Trophoblast cell (in vitro differentiated cells and primary cell): Measurements from ENCODE around the gene CD300A.
"Not testable (repeated sequence)": the region's sequence is repeated elsewhere in the genome, so short reads cannot be mapped to it uniquely, and the experiment has no call there.

ENCODE experiments used
- DNase-seq, 2 donors: peaks; one replicate each; pipeline ENCODE4 v3.0.0-alpha.2; 2016
- H2AFZ ChIP-seq: 2 replicates; pipeline ENCODE4 v1.6.1; 2013; ENCODE audit warnings: low read length, moderate library complexity, mild to moderate bottlenecking; ENCODE audit not compliant: insufficient read depth, poor library complexity
- H2AK5ac ChIP-seq: 2 replicates; pipeline ENCODE4 v1.6.1; 2013; ENCODE audit warnings: mild to moderate bottlenecking, low read length
- H2BK120ac ChIP-seq: 2 replicates; pipeline ENCODE4 v1.6.1; 2013; ENCODE audit warnings: low read length, mild to moderate bottlenecking, moderate library complexity; ENCODE audit not compliant: insufficient read depth, poor library complexity
- H2BK12ac ChIP-seq: 2 replicates; pipeline ENCODE4 v1.6.1; 2013; ENCODE audit warnings: mild to moderate bottlenecking, low read length, moderate library complexity
- H2BK5ac ChIP-seq: 2 replicates; pipeline ENCODE4 v1.6.1; 2013; ENCODE audit warnings: low read length, low read depth, moderate library complexity, mild to moderate bottlenecking; ENCODE audit not compliant: poor library complexity
- H3K14ac ChIP-seq: 2 replicates; pipeline ENCODE4 v1.6.1; 2013; ENCODE audit warnings: mild to moderate bottlenecking, low read length
- H3K18ac ChIP-seq: 2 replicates; pipeline ENCODE4 v1.6.1; 2013; ENCODE audit warnings: mild to moderate bottlenecking, low read length
- H3K23ac ChIP-seq: 2 replicates; pipeline ENCODE4 v1.6.1; 2013; ENCODE audit warnings: low read length
- H3K27ac ChIP-seq: 2 replicates; pipeline ENCODE4 v1.5.1; 2013; ENCODE audit warnings: low read depth, mild to moderate bottlenecking, inconsistent platforms, low read length, moderate library complexity
- H3K27me3 ChIP-seq: 2 replicates; pipeline ENCODE4 v1.6.1; 2013; ENCODE audit warnings: inconsistent platforms, mild to moderate bottlenecking, low read length, moderate library complexity; ENCODE audit not compliant: insufficient read depth
- H3K36me3 ChIP-seq, 2 experiments: 1 replicate in 1 of 2; 2 replicates in 1 of 2; pipeline ENCODE4 v1.6.1; 2013; ENCODE audit warnings: low read length in 2 of 2, mild to moderate bottlenecking in 2 of 2, moderate library complexity in 1 of 2; ENCODE audit not compliant: insufficient read depth in 2 of 2, control insufficient read depth in 1 of 2
- H3K4ac ChIP-seq: 2 replicates; pipeline ENCODE4 v1.6.1; 2013; ENCODE audit warnings: low read depth, mild to moderate bottlenecking, low read length, moderate library complexity
- H3K4me1 ChIP-seq, 2 experiments: 1 replicate in 1 of 2; 2 replicates in 1 of 2; pipeline ENCODE4 v1.6.1; 2013; ENCODE audit warnings: low read length in 2 of 2, mild to moderate bottlenecking in 2 of 2, moderate library complexity in 1 of 2; ENCODE audit not compliant: insufficient read depth in 2 of 2, control insufficient read depth in 1 of 2
- H3K4me2 ChIP-seq: 2 replicates; pipeline ENCODE4 v1.6.1; 2013; ENCODE audit warnings: inconsistent platforms, mild to moderate bottlenecking, low read length, moderate library complexity
- H3K4me3 ChIP-seq: 2 replicates; pipeline ENCODE4 v1.5.1; 2013; ENCODE audit warnings: mild to moderate bottlenecking, low read depth, low read length, inconsistent platforms
- H3K79me1 ChIP-seq: one replicate; pipeline ENCODE4 v1.6.1; 2013; ENCODE audit warnings: low read length
- H3K79me2 ChIP-seq: 2 replicates; pipeline ENCODE4 v1.6.1; 2013; ENCODE audit warnings: low read length, mild to moderate bottlenecking; ENCODE audit not compliant: control insufficient read depth, insufficient read depth, poor library complexity
- H3K9ac ChIP-seq: 2 replicates; pipeline ENCODE4 v1.6.1; 2013; ENCODE audit warnings: mild to moderate bottlenecking, low read length
- H3K9me3 ChIP-seq: 2 replicates; pipeline ENCODE4 v1.6.1; 2013; ENCODE audit warnings: low read depth, mild to moderate bottlenecking, control low read depth, inconsistent platforms, low read length; ENCODE audit not compliant: insufficient read depth
- H4K12ac ChIP-seq: 2 replicates; pipeline ENCODE4 v1.6.1; 2013; ENCODE audit warnings: low read depth, mild to moderate bottlenecking, low read length, moderate library complexity
- H4K8ac ChIP-seq: 2 replicates; pipeline ENCODE4 v1.6.1; 2013; ENCODE audit warnings: low read depth, mild to moderate bottlenecking, low read length, moderate library complexity
- H4K91ac ChIP-seq: one replicate; pipeline ENCODE4 v1.6.1; 2013; ENCODE audit warnings: low read depth, mild to moderate bottlenecking, low read length, moderate library complexity
- WGBS: extraction: QIAGEN DNeasy Blood & Tissue Kit; methylation state at CpG from one replicate; pipeline ENCODE4 v1.1.7; 2013; ENCODE audit warnings: missing lambda C conversion rate; ENCODE audit not compliant: insufficient read length, insufficient coverage; ENCODE audit errors: extremely low coverage; 5-methylcytosine and 5-hydroxymethylcytosine counted together

CD300A gene

GRCh38 chr17:74485841-74486240 is 19.4 kb downstream of the CD300A start:
- Histone ChIP-seq H4K91ac (no peak overlapping the region), H3K9me3 (no peaks in the 10 kb centered on the region), H3K4me2 (no peak overlapping the region), H2BK5ac (no peak overlapping the region), H3K36me3 (no peaks in the 10 kb centered on the region), H3K23ac (no peak overlapping the region), H3K4me1 (no peaks in the 10 kb centered on the region), H3K4ac (no peak overlapping the region), H3K9ac (no peak overlapping the region), H3K79me1 (no peaks in the 10 kb centered on the region), H3K79me2 (no peaks in the 10 kb centered on the region), H3K27ac (no peak overlapping the region), H2AK5ac (no peak overlapping the region), H3K18ac (no peak overlapping the region), H4K8ac (no peak overlapping the region), H2BK120ac (no peak overlapping the region), H2AFZ (no peak overlapping the region), H4K12ac (no peak overlapping the region), H3K14ac (no peak overlapping the region), H3K27me3 (no peaks in the 10 kb centered on the region), H2BK12ac (no peak overlapping the region), H3K4me3 (no peak overlapping the region)
- no peak for DNase-seq
- WGBS = no CpG with 5 or more reads among the region's 5 CpGs

DNA sequence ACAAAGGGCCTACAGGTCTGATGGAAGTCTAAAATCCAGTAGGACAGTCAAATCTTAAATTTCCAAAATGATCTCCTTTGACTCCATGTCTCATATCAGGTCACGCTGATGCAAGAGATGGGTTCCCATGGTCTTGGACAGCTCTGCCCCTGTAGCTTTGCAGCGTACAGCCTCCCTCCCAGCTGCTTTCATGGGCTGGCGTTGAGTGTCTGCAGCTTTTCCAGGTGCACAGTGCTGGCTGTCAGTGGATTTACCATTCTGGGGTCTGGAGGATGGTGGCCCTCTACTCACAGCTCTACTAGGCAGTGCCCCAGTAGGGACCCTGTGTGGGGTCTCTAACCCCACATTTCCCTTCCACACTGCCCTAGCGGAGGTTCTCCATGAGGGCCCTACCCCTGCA is 21.8 kb downstream of the CD300A start:
- H3K27me3 ChIP-seq, H3K79me1 ChIP-seq, H3K9me3 ChIP-seq, H3K9ac ChIP-seq, H4K91ac ChIP-seq, H4K8ac ChIP-seq, H3K18ac ChIP-seq, H2BK120ac ChIP-seq, H3K79me2 ChIP-seq, H2AFZ ChIP-seq, H4K12ac ChIP-seq, DNase-seq, H3K4me2 ChIP-seq, H2AK5ac ChIP-seq, H3K27ac ChIP-seq, H3K36me3 ChIP-seq, H3K4me1 ChIP-seq, H2BK12ac ChIP-seq, H3K14ac ChIP-seq, H3K4me3 ChIP-seq, H2BK5ac ChIP-seq, H3K4ac ChIP-seq, H3K23ac ChIP-seq: not testable (repeated sequence)
- WGBS = no CpG with 5 or more reads among the region's 4 CpGs

GRCh38 chr17:74490716-74491115 is 24.3 kb downstream of the CD300A start:
- no peaks in the 10 kb centered on the region for H3K79me1 ChIP-seq
- H3K4me3 ChIP-seq = no peak overlapping the region
- no peak overlapping the region for H4K8ac ChIP-seq
- H2AFZ ChIP-seq = no peak overlapping the region
- H3K27me3 ChIP-seq = no peaks in the 10 kb centered on the region
- no peak overlapping the region for H4K91ac ChIP-seq
- no peak overlapping the region for H3K18ac ChIP-seq
- WGBS = no CpG with 5 or more reads among the region's 9 CpGs
- no peaks in the 10 kb centered on the region for H3K79me2 ChIP-seq
- H3K4ac ChIP-seq = no peak overlapping the region
- H3K27ac ChIP-seq = no peak overlapping the region
- no peak overlapping the region for H2AK5ac ChIP-seq
- H3K9ac ChIP-seq = no peak overlapping the region
- no peak overlapping the region for H2BK5ac ChIP-seq
- H4K12ac ChIP-seq = no peak overlapping the region
- no peak overlapping the region for H2BK12ac ChIP-seq
- H2BK120ac ChIP-seq = no peak overlapping the region
- H3K4me2 ChIP-seq = no peak overlapping the region
- no peak overlapping the region for H3K23ac ChIP-seq
- no peak for DNase-seq
- H3K9me3 ChIP-seq = no peaks in the 10 kb centered on the region
- no peak overlapping the region for H3K14ac ChIP-seq
- H3K36me3 ChIP-seq = no peaks in the 10 kb centered on the region
- H3K4me1 ChIP-seq = no peaks in the 10 kb centered on the region

DNA sequence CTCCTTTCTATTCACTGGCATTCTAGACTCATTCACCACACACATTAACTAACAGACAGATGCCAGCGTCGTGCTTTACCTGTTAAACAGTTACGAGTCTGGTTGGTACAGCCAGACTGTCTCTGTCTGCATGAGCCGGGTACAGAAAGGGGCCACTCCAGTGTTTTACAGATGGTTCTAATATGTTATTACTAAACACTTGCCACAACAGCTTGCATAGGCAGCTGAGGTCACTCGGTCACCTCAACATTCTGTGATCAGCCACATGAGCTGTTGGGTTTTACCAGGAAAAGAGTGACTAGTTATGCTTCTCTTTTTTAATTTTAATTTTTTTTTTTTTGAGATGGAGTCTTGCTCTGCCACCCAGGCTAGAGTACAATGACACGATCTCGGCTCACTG is 25.2 kb downstream of the CD300A start:
- Histone ChIP-seq H3K9ac (no peak overlapping the region), H3K79me1 (no peaks in the 10 kb centered on the region), H4K91ac (no peak overlapping the region), H2BK5ac (no peak overlapping the region), H2AFZ (no peak overlapping the region), H3K18ac (no peak overlapping the region), H2AK5ac (no peak overlapping the region), H4K12ac (no peak overlapping the region), H3K79me2 (no peaks in the 10 kb centered on the region), H4K8ac (no peak overlapping the region), H3K4ac (no peak overlapping the region), H3K14ac (no peak overlapping the region), H3K4me3 (no peak overlapping the region), H3K23ac (no peak overlapping the region), H3K4me2 (no peak overlapping the region), H2BK120ac (no peak overlapping the region), H2BK12ac (no peak overlapping the region), H3K9me3 (no peaks in the 10 kb centered on the region), H3K36me3 (no peaks in the 10 kb centered on the region), H3K4me1 (no peaks in the 10 kb centered on the region), H3K27ac (no peak overlapping the region), H3K27me3 (no peaks in the 10 kb centered on the region)
- DNase-seq = no peak
- no CpG with 5 or more reads among the region's 7 CpGs for WGBS
